ENCODE data around the gene BMPR1A.

BMPR1A gene

GRCh38 chr10:86958116-86958900, 201.9 kb downstream of the BMPR1A start, which contains the start of gene SNCG:
Gene SNCG (plus strand): TSS chr10:86958599. CDS start chr10:86958698, 99 bp downstream.
- peak within 1 kb of the TSS; percentile 34 for H3K27ac ChIP-seq
- TF ChIP-seq CTCF (conservative IDR thresholded peaks at IDR 0.05) (no peak), ZFX (IDR thresholded peaks at IDR 0.05) (no peak)

- TF ChIP-seq ZFX (IDR thresholded peaks at IDR 0.05) = no peak
- H3K27ac ChIP-seq = peak overlapping the region; percentile 34
These were observed 202.7 kb downstream of the BMPR1A start for GRCh38 chr10:86958901-86959736.

- H3K27ac ChIP-seq = peak overlapping the region; percentile 34
These were observed 203.3 kb downstream of the BMPR1A start for GRCh38 chr10:86959737-86960002.

GRCh38 chr10:86960003-86960862, 203.8 kb downstream of the BMPR1A start:
- TF ChIP-seq ZFX (IDR thresholded peaks at IDR 0.05) = no peak
- TF ChIP-seq CTCF (conservative IDR thresholded peaks at IDR 0.05) = peak; percentile 73

More at GRCh38 chr10:86959737-86960002, 203.3 kb downstream of the BMPR1A start:
- TF ChIP-seq ZFX (IDR thresholded peaks at IDR 0.05) = no peak
- TF ChIP-seq CTCF (conservative IDR thresholded peaks at IDR 0.05) = no peak

GRCh38 chr10:86960863-86961434, 204.5 kb downstream of the BMPR1A start:
- H3K27ac ChIP-seq = no peak overlapping the region
- TF ChIP-seq CTCF (conservative IDR thresholded peaks at IDR 0.05) = no peak
- TF ChIP-seq ZFX (IDR thresholded peaks at IDR 0.05) = no peak

More at GRCh38 chr10:86960003-86960862, 203.8 kb downstream of the BMPR1A start:
- no peak overlapping the region; the same call in 1 of the 2 replicates for H3K27ac ChIP-seq

- TF ChIP-seq ZFX (IDR thresholded peaks at IDR 0.05) (no peak), CTCF (conservative IDR thresholded peaks at IDR 0.05) (no peak)
- no peak overlapping the region for H3K27ac ChIP-seq
These were observed 205.2 kb downstream of the BMPR1A start for GRCh38 chr10:86961481-86962091.

All from C4-2B (cell line).